HG03280 (cell line): ENCODE measurements around the gene ARHGEF37.
A peak's percentile ranks its signal among the peaks of the same experiment; 100 is the strongest.
"Not testable (repeated sequence)": the region's sequence is repeated elsewhere in the genome, so short reads cannot be mapped to it uniquely, and the experiment has no call there.

Experiments used
- ATAC-seq: cut with Tn5 transposase; IDR thresholded peaks from one replicate; pipeline ENCODE4 v1.9.1; 2021; ENCODE audit warnings: mild to moderate bottlenecking, moderate library complexity; ENCODE audit not compliant: unreplicated experiment

Gene ARHGEF37

DNA sequence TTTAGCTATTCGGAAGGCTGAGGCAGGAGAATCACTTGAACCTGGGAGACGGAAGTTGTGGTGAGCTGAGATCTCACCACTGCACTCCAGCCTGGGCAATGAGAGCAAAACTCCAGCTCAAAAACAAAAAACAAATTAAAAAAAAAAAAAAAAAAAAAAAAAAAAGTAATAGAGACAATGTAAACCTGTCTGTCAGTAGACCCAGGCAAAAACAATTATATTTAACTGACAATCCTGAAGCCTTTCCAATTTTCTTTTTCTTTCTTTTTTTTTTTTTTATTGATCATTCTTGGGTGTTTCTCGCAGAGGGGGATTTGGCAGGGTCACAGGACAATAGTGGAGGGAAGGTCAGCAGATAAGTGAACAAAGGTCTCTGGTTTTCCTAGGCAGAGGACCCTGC is 88.0 kb downstream of the ARHGEF37 start:
- ATAC-seq, result not testable (repeated sequence)

DNA sequence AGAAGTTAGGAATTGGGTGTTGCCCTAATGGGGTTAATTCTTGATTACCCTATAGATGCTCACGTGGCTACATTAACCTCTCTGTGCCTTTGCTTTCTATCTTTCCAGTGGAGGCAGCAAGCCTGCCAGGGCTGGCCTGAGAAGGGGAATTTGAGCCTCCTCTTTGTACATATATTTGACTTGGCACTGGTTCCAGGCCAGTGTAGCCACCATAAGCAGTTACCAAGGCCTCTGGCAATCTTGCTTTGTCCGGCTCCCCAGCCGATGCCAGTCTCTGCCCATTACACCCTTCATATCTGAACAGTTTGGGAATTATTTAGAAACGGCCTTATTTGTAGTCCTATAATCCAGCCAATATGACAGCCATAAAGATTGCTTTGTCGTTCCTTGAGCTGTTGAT is 90.2 kb downstream of the ARHGEF37 start:
- no peak for ATAC-seq

- ATAC-seq, result no peak
Measured at GRCh38 chr5:149672701-149673476, 91.6 kb downstream of the ARHGEF37 start.

DNA sequence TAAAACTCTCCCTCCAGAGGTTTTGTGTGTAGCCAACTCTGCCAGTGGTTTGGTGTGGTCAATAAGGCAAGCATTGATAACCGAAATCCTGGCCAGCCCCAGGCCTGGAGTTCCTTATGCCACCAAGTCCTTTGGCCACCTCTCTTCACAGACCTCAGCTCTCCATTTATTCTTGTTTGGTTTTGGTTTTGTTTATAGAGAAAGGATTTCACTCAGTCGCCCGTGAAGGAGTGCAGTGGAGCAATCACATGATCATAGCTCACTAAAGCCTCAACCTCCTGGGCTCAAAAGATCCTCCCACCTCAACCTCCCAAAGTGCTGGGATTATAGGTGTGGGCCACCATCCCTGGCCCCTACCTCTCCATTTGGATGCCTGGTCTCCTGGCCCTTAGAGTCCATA is 93.4 kb downstream of the ARHGEF37 start:
- ATAC-seq, result no peak

DNA sequence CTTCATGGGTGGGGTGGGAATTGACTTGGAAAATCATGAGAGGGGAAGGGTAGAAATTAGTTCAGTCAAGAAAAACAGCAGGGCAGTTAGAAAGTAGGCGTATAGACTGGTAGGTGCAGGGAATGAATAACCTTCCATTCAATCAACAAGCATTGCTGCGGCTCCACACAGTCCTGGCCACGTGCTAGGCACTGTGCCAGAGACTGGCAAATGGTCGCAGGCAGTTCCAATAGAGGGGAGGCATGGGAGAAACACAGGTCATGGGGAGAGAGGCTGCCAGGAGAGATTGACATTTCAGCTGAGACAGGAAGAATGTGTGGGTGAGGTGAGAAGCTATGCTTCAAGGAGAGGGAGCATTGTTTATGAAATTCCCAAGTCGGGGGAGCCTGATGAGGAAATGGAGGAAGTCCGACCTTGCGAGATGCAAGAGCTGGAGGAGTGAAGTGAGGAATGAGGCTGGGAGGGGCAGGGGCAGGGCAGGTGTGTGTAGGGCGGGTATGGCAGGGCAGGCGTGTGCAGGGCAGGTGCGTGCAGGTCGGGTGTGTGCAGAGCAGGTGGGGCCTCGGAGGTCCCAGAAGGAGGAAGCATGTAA is 94.4 kb downstream of the ARHGEF37 start:
- ATAC-seq, result no peak

- no peak for ATAC-seq
Measured at GRCh38 chr5:149677731-149678130, 96.4 kb downstream of the ARHGEF37 start.

- ATAC-seq, result peak; percentile 36
Measured at GRCh38 chr5:149679876-149680809, 98.8 kb downstream of the ARHGEF37 start.

DNA sequence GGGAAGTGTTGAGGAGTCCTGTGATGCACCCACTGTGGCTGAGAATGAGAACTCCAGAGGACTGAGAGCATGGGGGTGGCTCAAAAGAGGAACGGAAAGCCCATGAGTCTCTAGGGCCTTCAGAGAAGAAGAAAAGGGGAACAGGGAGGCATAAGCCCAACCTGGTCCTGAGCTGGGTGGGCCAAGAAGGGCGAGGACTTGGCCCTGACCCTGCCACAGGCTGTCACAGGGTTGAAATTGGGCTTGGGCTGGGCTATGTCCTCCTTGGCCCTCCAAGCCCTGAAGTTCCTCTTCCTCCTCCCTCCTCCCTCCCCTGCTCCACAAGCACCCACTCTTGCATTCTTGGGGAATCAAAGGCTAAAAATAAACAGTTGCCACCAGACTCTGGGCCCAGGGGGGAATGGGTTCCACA is 99.5 kb downstream of the ARHGEF37 start:
- ATAC-seq, result peak; percentile 96

GRCh38 chr5:149681252-149681651 is 100.0 kb downstream of the ARHGEF37 start:
- ATAC-seq, result no peak

GRCh38 chr5:149681922-149682321 is 100.6 kb downstream of the ARHGEF37 start:
- no peak for ATAC-seq

- no peak for ATAC-seq
Measured at GRCh38 chr5:149682532-149683075, 101.3 kb downstream of the ARHGEF37 start.

DNA sequence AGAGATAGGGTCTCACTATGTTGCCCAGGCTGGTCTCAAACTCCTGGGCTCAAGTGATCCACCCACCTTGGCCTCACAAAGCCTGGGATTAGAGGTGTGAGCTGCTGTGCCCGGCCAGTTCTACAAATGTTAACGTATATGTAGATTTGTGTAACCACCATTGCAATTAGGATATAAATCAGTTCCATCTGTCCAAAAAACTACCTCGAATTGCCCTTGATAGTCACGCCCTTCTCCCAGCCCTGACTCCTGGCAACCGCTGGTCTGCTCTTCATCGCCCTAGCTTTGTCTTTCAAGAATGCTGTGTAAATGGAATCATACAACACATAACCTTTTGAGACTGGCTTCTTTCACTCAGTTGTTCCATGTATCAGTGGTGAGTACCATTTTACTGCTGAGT is 102.7 kb downstream of the ARHGEF37 start:
- no peak for ATAC-seq

DNA sequence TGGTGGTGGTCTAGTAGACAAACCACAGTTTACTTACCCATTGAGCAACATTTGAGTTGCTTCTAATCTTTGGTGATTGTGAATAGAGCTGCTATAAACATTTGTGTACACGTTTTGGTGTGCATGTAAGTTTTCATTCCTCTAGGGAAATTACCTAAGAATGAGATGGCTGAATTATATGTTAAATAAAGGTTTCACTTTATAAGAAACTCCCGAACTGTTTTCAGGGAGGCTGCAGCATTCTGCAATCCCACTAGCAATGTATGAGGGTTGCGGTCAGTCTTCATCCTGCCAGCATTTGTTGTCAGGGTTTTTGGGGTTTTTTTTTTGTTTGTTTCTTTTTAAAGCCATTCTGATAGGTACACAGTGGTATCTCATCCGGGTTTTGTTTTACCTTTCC is 103.1 kb downstream of the ARHGEF37 start:
- ATAC-seq, result no peak
